Activated CD4-positive, alpha-beta T cell treated with anti-CD3 and anti-CD28 coated beads for 36 hours (primary cell): ENCODE data around the gene EXOSC9. TPM values are rescaled to one million over a fixed set of nuclear protein-coding genes. Genes with fewer than 3 reads are reported as not detected.
A peak's percentile ranks its signal among the peaks of the same experiment; 100 is the strongest.
"Not testable (repeated sequence)": the region's sequence is repeated elsewhere in the genome, so short reads cannot be mapped to it uniquely, and the experiment has no call there.

Experiments used
- ATAC-seq: fragments of 200-7000 bp; cut with Tn5 transposase; one replicate; pipeline ENCODE4 v1.10.0; 2021; ENCODE audit warnings: mild to moderate bottlenecking, moderate library complexity
- CTCF ChIA-PET: fragments of 350-600 bp; sonication (Branson Sonifier 250); formaldehyde crosslinking; loops from one replicate; lab custom pipeline; 2021; ENCODE audit warnings: antibody characterized with exemption; lab: Charles Lee
- POLR2A ChIA-PET: fragments of 350-600 bp; sonication (Branson Sonifier 250); formaldehyde crosslinking; loops from one replicate; lab custom pipeline; 2021; ENCODE audit warnings: antibody characterized with exemption, inconsistent platforms; lab: Charles Lee
- DNase-seq: peaks from one replicate; pipeline ENCODE4 v3.0.0-alpha.2; 2020
- H3K27ac Mint-ChIP-seq: one replicate; pipeline ENCODE4 v1.8.0; 2021; ENCODE audit warnings: mixed read lengths
- H3K27me3 Mint-ChIP-seq: one replicate; pipeline ENCODE4 v1.8.0; 2021; ENCODE audit warnings: mixed read lengths
- H3K36me3 Mint-ChIP-seq: one replicate; pipeline ENCODE4 v1.8.0; 2021; ENCODE audit warnings: low read depth, mixed read lengths
- H3K4me1 Mint-ChIP-seq: one replicate; pipeline ENCODE4 v1.8.0; 2021; ENCODE audit warnings: mixed read lengths
- H3K4me3 Mint-ChIP-seq: one replicate; pipeline ENCODE4 v1.8.0; 2021; ENCODE audit warnings: mild to moderate bottlenecking, moderate library complexity, mixed read lengths
- H3K9me3 Mint-ChIP-seq: one replicate; pipeline ENCODE4 v1.8.0; 2021; ENCODE audit warnings: low read depth, mixed read lengths
- intact Hi-C, 2 experiments: fragments of 100-400 bp; cut with DNase I in 1 of 2; cut with micrococcal nuclease in 1 of 2; formaldehyde crosslinking; loops; one replicate each; pipeline versions ENCODE4 v1.14.2 to v1.15.1; 2022 to 2024; cut with DNase I, micrococcal nuclease
- total RNA-seq, 2 experiments: library from RNA; stranded (reverse); gene quantifications; one replicate each; pipeline ENCODE4 v1.2.3, GENCODE V29; 2021

Gene EXOSC9
- total RNA-seq: 10 to 100 TPM; 85.4 to 94.5 TPM

- Mint-ChIP-seq H3K9me3 (no peaks in the 10 kb centered on the region), H3K27me3 (no peaks in the 10 kb centered on the region), H3K27ac (peak within 1 kb of the TSS; percentile 99), H3K4me3 (peak within 1 kb of the TSS; percentile 93), H3K4me1 (peaks cover 45% of the 10 kb centered on the region), H3K36me3 (peaks cover 37% of the 10 kb centered on the region)
- intact Hi-C loops: loop anchor here (1.0 to 2.0 kb wide), 5 partner anchors 22 to 351 kb away; partner anchors contain the start of genes ANXA5 (in 2 of the 2), CCNA2 (in 2 of the 2), BBS7 (in 1 of the 2) and BLTP1 (in 1 of the 2)
- ATAC-seq (peak; percentile 85), DNase-seq (peak; percentile 95)
- ChIA-PET CTCF (interaction anchor here (1.0 kb wide), 1 partner anchor 23 kb away, joined by 6 read pairs; the partner anchor contains the start of gene CCNA2), POLR2A (interaction anchor here (0.6 to 1.1 kb wide), 5 partner anchors 14 to 935 kb away, joined by 3 to 5 read pairs (median 3); partner anchors contain the start of gene CCNA2)
Observed at GRCh38 chr4:121800961-121801714, at the start of gene EXOSC9. Gene EXOSC9, plus strand, starts transcription at chr4:121801323. Its CDS starts 102 bp downstream, at chr4:121801425.

GRCh38 chr4:121752142-121752541 lies 49.0 kb upstream of the EXOSC9 start:
- H3K27ac Mint-ChIP-seq, H3K36me3 Mint-ChIP-seq, H3K9me3 Mint-ChIP-seq, DNase-seq, intact Hi-C loops, H3K4me1 Mint-ChIP-seq, POLR2A ChIA-PET, ATAC-seq, H3K4me3 Mint-ChIP-seq: not testable (repeated sequence)
- CTCF ChIA-PET: interaction anchor here (0.6 to 0.7 kb wide), 2 partner anchors 205 to 350 kb away, joined by 3 read pairs; no protein-coding TSS in a partner anchor
- H3K27me3 Mint-ChIP-seq: peaks cover 35% of the 10 kb centered on the region

DNA sequence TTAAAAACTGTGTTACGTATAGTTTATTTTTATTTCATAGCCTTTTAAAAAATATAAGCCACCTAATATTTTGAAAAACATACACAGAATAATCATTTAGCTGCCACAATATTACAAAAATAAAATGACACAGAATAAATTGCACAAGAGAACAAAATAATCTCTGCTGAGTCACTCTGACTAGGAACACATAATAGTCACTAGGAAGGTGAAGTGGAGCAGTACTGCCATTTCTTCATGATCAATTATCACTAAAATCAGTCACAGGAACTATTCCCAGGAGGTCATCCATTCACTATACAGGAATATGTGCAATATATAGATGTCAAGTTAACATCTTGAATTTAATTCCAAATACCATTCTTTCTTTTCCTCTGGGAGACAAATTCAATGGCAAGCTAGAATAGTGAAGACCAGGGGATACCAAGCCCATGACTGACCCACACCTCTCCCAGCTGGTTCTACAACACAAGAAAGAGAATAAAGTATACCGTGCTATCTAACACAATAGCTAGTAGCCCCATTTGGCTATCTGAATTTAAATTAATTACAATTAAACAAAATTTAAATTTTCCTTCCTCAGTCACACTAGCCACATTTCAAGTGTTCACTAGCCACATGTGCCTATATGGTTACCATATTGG lies 42.1 kb upstream of the EXOSC9 start:
- H3K36me3 Mint-ChIP-seq: no peaks in the 10 kb centered on the region
- H3K27me3 Mint-ChIP-seq: peaks cover 44% of the 10 kb centered on the region
- peaks cover 4% of the 10 kb centered on the region for H3K4me1 Mint-ChIP-seq
- no peak overlapping the region for H3K4me3 Mint-ChIP-seq
- no peak overlapping the region for H3K27ac Mint-ChIP-seq
- ATAC-seq (no peak), DNase-seq (no peak)
- ChIA-PET POLR2A (no interaction called here), CTCF (no interaction called here)
- H3K9me3 Mint-ChIP-seq: no peaks in the 10 kb centered on the region
- intact Hi-C loops: no loop called here

- Mint-ChIP-seq H3K4me3 (no peak overlapping the region), H3K9me3 (no peaks in the 10 kb centered on the region), H3K27me3 (peaks cover 45% of the 10 kb centered on the region), H3K4me1 (peaks cover 9% of the 10 kb centered on the region), H3K27ac (no peak overlapping the region), H3K36me3 (no peaks in the 10 kb centered on the region)
- ChIA-PET POLR2A (interaction anchor here (0.6 kb wide), 1 partner anchor 584 kb away, joined by 5 read pairs; no protein-coding TSS in a partner anchor), CTCF (interaction anchor here (0.6 kb wide), 1 partner anchor 23 kb away, joined by 3 read pairs; no protein-coding TSS in a partner anchor)
- intact Hi-C loops: no loop called here
- no peak for ATAC-seq
- no peak for DNase-seq
Observed at GRCh38 chr4:121760205-121760604, 40.9 kb upstream of the EXOSC9 start.

DNA sequence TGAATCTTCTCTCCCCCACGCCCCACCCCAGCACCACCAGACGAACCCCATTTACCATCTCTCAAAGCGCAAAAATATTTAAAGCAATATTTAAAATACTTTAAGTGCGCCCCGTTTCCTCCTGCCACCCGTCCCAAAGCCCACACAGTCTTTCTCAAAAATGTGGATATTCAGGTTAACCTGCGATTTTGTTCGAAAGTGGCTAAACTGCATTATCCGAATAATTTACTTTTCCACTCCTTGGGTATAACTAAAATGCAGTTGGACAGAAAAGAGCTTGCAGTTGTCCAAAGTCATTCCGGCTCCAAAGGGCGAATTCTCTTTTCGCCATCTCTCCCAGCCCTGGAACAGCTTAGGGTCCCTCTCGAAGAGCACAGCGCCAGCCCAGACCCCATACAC lies 36.8 kb upstream of the EXOSC9 start:
- DNase-seq (no peak), ATAC-seq (no peak)
- no peaks in the 10 kb centered on the region for H3K36me3 Mint-ChIP-seq
- ChIA-PET CTCF (no interaction called here), POLR2A (no interaction called here)
- peak overlapping the region; percentile 37 for H3K4me3 Mint-ChIP-seq
- intact Hi-C loops: no loop called here
- no peaks in the 10 kb centered on the region for H3K9me3 Mint-ChIP-seq
- peaks cover 57% of the 10 kb centered on the region for H3K27me3 Mint-ChIP-seq
- H3K4me1 Mint-ChIP-seq: peaks cover 13% of the 10 kb centered on the region
- H3K27ac Mint-ChIP-seq: no peak overlapping the region

- CTCF ChIA-PET: no interaction called here
- Mint-ChIP-seq H3K9me3 (no peaks in the 10 kb centered on the region), H3K4me1 (peaks cover 13% of the 10 kb centered on the region), H3K4me3 (peak within 1 kb of the TSS; percentile 49), H3K27me3 (peaks cover 59% of the 10 kb centered on the region), H3K27ac (no peak within 1 kb of the TSS), H3K36me3 (no peaks in the 10 kb centered on the region)
- ATAC-seq (peak; percentile 42), DNase-seq (peak; percentile 20)
- intact Hi-C loops: no loop called here
- POLR2A ChIA-PET: no interaction called here
Observed at GRCh38 chr4:121764702-121765367, 36.3 kb upstream of the EXOSC9 start, which contains the start of gene SMIM43. Gene SMIM43, minus strand, starts transcription at chr4:121765164. Its CDS starts 59 bp downstream, at chr4:121765105.

DNA sequence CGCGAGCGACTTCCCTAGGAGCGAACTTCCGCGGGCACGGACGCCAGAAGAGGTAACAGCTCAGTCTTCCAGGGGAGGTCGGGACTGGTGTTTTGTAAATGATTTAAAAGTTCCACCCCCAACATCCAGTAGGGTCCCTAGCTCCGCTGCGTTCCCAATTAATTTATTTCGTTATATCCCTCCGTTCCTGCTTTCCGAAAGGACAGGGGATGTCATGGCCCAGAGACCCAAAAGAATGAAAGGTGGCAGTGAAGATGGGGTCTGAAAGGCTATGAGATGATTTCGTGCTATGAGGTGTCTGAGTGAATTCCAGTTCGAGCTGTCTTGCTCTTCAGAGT lies 35.8 kb upstream of the EXOSC9 start:
- intact Hi-C loops: no loop called here
- no peaks in the 10 kb centered on the region for H3K9me3 Mint-ChIP-seq
- H3K4me1 Mint-ChIP-seq: peaks cover 13% of the 10 kb centered on the region
- H3K27me3 Mint-ChIP-seq: peaks cover 57% of the 10 kb centered on the region
- DNase-seq (no peak), ATAC-seq (no peak)
- H3K4me3 Mint-ChIP-seq: peak overlapping the region; percentile 49
- ChIA-PET POLR2A (no interaction called here), CTCF (no interaction called here)
- no peak overlapping the region for H3K27ac Mint-ChIP-seq
- no peaks in the 10 kb centered on the region for H3K36me3 Mint-ChIP-seq

DNA sequence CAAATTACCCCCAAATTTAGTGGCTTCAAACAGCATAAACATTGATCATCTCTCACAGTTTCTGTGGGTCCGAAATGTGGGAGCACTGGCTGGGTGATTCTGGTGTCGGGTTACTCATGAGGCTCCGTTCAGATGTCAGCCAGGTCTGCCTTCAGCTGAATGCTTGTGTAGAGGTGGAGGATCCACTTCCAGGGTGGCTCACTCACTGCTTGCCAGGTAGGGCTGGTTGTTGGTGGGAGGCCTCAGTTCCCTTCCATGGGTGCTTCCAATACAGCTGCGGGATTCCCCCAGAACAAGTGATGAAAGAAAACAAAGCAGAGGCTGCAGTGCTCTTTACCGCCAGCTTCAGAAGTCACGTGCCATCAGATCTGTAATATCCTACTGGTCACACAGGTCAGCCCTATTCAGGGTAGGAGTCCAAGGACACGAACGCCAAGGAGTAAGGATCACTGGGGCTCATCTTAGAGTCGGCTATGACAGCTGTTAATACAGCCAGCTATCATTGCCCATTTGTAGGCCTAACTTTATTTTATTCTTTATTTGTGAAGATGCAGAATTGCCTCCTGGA lies 35.1 kb upstream of the EXOSC9 start:
- Mint-ChIP-seq H3K27me3 (peaks cover 57% of the 10 kb centered on the region), H3K36me3 (no peaks in the 10 kb centered on the region), H3K4me3 (no peak overlapping the region), H3K4me1 (peaks cover 13% of the 10 kb centered on the region), H3K27ac (no peak overlapping the region), H3K9me3 (no peaks in the 10 kb centered on the region)
- no peak for ATAC-seq
- CTCF ChIA-PET: no interaction called here
- POLR2A ChIA-PET: no interaction called here
- DNase-seq: no peak
- intact Hi-C loops: no loop called here

- peaks cover 13% of the 10 kb centered on the region for H3K4me1 Mint-ChIP-seq
- intact Hi-C loops: no loop called here
- no peak overlapping the region for H3K27ac Mint-ChIP-seq
- no peak overlapping the region for H3K4me3 Mint-ChIP-seq
- peaks cover 51% of the 10 kb centered on the region for H3K27me3 Mint-ChIP-seq
- ChIA-PET POLR2A (no interaction called here), CTCF (no interaction called here)
- ATAC-seq (no peak), DNase-seq (no peak)
- no peaks in the 10 kb centered on the region for H3K36me3 Mint-ChIP-seq
- no peaks in the 10 kb centered on the region for H3K9me3 Mint-ChIP-seq
Observed at GRCh38 chr4:121767166-121767565, 34.0 kb upstream of the EXOSC9 start.

- H3K4me1 Mint-ChIP-seq: peaks cover 6% of the 10 kb centered on the region
- POLR2A ChIA-PET: no interaction called here
- H3K9me3 Mint-ChIP-seq: no peaks in the 10 kb centered on the region
- H3K27me3 Mint-ChIP-seq: peaks cover 33% of the 10 kb centered on the region
- no peak overlapping the region for H3K27ac Mint-ChIP-seq
- no peak overlapping the region for H3K4me3 Mint-ChIP-seq
- intact Hi-C loops: no loop called here
- ATAC-seq: no peak
- CTCF ChIA-PET: no interaction called here
- no peaks in the 10 kb centered on the region for H3K36me3 Mint-ChIP-seq
- DNase-seq: no peak
Observed at GRCh38 chr4:121769341-121769740, 31.8 kb upstream of the EXOSC9 start.

- intact Hi-C loops: no loop called here
- DNase-seq: no peak
- ChIA-PET CTCF (no interaction called here), POLR2A (no interaction called here)
- Mint-ChIP-seq H3K27me3 (peaks cover 15% of the 10 kb centered on the region), H3K4me3 (no peak overlapping the region), H3K4me1 (no peaks in the 10 kb centered on the region), H3K36me3 (no peaks in the 10 kb centered on the region), H3K9me3 (no peaks in the 10 kb centered on the region), H3K27ac (no peak overlapping the region)
- ATAC-seq: no peak
Observed at GRCh38 chr4:121771869-121772268, 29.3 kb upstream of the EXOSC9 start.
